GM18505 (cell line): Measurements from ENCODE around the gene SELENOF.

ENCODE experiments used
- ATAC-seq: cut with Tn5 transposase; IDR thresholded peaks from one replicate; pipeline ENCODE4 v1.9.1; 2021; ENCODE audit not compliant: unreplicated experiment
- POLR2A ChIP-seq: IDR thresholded peaks from 4 replicates; pipeline ENCODE4 v1.6.1; 2011; ENCODE audit warnings: borderline replicate concordance; ENCODE audit not compliant: insufficient read depth, insufficient read length; ENCODE audit errors: extremely low read depth

The SELENOF gene

DNA sequence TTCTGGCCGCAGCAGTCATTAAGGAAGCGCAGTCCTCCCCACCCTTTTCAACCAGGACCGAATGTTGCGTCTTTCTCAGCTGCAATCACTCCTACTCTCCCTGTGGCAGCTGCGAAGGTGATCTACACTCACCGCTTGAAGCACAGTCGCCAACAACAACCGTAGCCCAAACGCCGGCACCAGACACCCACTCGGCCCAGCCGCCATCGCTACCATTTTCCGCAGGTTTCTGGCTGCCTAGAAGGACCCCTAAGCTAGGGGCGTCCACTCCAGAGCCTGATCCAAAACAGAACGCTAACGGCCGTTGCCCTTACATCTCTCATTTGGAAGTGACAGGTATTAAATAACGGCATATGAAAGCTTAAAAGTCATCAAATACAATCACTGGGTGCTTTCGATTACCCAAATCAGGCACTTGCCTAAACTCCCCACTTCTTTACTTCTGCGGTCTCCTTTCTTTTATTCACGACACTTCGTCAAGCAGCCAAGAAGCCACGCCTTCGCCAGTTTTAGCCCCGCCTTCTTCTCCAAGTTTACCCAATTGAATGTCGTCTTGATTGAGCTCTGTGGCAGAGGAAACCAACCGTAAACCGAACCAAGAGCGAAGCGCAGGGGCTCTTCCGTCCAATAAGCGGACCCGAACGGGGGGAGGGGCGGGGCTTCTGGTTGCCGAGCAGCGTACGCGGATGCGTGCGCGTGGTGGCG lies at the start of gene SELENOF:
Gene SELENOF, minus strand, starts transcription at position 231 of the 705 bp plus-strand sequence. Its CDS starts 15 bp downstream, at position 216.
- peak; percentile 79 for ATAC-seq
- TF ChIP-seq POLR2A = peak; percentile 87

DNA sequence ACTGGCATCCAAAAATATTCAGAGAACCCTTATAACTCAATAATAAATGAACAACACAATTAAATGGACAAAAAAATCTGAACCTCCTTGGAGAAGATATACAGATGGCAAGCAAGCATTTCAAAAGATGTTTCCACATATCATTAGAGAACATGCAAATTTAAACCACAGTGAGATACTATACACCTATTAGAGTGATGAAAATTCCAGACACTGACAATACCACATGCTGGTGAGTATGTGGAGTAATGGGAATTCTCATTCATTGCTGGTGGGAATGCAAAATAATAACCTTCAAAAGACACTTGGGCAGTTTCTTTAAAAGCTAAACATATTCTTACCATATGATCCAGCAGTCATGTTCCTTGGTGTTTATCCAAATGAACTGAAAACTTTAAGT lies 46.6 kb upstream of the SELENOF start:
- ATAC-seq = no peak
- TF ChIP-seq POLR2A = no peak

DNA sequence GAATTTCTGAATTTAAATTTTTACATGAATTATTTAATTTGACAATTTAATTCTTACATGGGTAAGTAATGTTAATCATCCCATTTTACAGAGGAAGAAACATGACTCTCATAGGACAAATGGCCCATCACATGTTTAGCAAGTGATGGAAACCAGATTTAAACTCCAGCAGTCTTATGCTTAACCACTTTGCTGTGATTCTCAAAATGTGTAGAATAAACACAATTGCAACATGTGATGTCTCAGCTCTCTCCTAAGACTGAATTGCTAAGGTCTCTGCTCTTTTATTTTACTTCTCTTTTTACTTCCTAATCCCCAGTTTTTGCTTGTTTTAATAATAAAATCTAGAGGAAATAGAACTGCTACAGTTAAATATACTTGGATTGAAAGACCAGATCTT lies 43.3 kb upstream of the SELENOF start:
- TF ChIP-seq POLR2A = no peak
- ATAC-seq = no peak

DNA sequence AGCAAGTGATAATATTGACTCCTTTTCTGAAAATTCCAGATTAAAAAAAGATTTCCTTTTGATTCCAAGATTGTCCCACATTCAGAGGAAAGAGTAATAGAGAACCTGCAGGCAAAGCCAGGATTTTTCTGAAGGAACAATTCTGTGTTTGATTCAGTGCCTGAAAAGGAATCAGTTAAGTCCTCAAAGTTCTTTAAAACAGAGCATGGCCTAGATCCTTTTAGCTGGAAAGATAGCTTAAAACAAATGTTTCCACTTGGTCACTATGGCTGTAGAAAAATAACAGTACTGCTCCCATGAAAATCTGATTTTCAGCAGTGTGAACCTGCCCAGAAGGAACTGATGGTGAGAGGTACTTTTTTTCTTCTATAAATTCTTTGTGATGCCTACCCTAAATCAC lies 42.3 kb upstream of the SELENOF start:
- no peak for TF ChIP-seq POLR2A
- no peak for ATAC-seq

DNA sequence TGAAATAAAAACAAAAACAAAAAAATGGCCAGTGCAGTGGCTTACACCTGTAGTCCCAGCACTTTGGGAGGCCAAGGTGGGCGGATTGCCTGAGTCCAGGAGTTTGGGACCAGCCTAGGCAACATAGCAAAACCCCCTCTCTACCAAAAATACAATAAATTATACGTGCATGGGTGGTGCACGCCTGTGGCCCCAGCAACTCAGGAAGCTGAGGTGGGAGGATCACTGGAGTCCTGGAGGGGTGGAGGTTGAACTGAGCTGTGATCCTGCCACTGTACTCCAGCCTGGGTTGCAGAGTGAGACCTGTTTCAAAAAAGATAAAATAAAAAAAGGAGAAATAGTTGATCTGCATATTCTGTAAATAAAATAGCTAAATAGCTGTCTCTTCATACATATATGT lies 41.8 kb upstream of the SELENOF start:
- no peak for TF ChIP-seq POLR2A

DNA sequence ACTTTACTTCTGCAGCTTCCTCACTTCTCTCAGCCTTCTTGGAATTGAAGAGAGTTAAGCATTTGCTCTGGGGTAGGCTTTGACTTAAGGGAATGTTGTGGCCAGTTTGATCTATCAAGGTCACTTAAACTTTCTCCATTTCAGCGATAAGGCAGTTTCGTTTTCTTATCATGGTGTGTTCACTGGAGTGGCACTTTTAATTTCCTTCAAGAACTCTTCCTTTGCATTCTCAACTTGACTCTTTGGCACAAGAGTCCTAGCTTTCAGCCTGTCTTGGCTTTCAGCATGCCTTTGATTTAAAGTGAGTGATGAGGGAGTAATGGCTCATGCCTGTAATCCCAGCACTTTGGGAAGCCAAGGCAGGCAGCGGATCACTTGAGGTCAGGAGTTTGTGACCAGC lies 39.2 kb upstream of the SELENOF start:
- no peak for ATAC-seq
- TF ChIP-seq POLR2A = no peak

More for the DNA sequence above, 41.8 kb upstream of the SELENOF start:
- no peak for ATAC-seq

DNA sequence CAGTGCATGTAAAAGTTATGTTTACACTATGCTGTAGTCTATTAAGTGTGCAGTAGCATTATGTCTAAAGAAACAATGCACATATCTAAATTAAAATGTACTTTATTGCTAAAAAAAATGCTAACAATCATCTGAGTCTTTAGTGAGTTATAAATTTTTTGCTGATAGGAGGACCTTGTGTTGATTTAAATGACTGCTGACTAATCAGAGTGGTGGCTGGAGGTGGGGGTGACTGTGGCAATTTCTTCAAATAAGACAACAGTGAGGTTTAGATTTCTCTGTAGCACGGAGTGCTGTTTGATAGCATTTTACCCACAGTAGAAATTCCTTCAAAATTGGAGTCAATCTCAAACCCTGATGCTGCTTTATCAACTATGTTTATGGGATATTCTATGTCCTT lies 37.5 kb upstream of the SELENOF start:
- no peak for ATAC-seq
- no peak for TF ChIP-seq POLR2A

DNA sequence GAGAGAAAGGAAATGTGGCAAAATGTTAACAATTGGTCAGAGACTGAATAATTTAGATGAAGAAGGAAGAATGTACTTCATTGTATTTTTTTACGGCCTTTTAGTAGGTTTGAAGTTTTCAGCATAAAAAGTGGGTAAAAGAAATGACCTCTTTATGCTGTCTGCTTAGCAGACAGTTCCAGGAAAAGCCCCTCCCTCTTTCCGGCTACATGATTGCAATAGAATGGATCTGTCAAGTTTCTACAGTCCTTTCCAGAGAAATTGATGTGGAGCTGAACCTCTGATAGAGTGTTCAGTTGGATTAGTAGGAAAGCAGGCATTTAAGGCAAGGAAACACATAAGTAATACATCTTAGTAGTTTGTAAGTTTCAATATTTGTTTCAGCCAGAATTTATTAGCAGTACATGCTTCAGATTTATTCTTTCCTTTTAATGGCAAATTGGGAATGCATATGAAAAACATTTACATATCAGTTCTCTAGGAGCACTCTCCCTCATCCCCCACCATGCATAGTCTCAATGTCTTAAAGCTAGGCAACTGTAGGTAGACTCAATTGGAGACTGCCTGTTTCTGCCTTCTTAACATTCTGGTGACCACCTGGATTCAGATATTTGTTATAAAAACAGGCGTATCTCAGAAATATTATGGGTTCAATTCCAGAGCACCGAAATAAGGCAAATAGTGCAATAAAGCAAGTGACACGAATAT lies 36.9 kb upstream of the SELENOF start:
- no peak for TF ChIP-seq POLR2A
- ATAC-seq = no peak

DNA sequence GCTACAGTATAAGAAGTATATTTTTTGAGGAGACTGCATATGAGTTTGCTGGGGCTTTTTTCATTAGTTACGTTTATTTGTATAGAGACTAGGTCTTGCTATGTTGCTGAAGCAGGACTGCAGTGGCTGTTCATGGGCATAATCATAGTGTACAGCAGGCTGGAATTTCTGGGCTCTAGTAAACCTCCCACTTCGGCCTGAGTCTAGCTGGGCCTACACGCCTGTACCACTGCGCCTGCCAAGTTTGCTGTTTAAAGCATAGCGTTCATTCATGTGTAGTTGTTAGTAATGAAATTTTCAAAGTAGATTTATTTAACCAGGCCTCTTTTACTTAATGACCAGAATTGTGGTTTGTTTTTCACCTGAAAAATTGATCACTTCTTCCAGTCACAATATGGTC lies 34.3 kb upstream of the SELENOF start:
- TF ChIP-seq POLR2A = no peak
- no peak for ATAC-seq

DNA sequence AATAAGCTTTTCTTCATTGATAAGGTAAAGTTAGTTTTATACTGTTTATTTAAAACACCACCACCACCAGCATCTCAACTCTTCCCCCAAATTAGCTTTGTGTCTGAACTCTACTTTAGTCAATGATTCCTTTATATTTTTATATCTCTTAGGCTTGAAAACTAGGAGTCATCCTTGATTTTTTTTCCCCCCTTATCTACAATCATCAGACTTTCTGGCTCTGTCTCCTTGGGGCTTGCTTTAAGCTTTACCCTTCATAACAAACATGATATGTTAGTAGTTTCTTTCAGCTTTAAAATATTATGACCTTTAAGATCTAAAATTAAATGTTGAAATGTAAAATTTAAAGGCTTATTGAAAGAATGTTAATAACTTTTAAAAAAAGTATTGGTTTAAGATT lies 28.8 kb upstream of the SELENOF start:
- ATAC-seq = no peak
- no peak for TF ChIP-seq POLR2A

DNA sequence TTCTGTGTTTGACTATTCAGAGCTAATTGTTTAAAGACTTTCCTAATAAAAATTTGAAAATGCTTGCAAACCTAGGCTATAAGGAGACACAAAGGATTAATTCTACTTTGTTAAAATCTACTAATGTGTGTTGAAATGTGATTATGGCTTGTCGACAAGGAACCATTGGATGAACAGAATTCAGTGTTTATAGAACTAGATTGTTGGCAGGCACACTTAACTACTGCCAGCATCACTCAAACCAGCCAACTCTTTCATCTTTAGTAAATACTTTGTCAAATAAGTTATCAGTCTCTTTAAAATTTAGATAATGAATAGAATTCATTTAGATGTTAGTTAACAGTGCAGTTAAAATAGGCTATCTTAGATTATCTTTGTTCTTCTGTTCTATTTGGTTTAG lies 28.1 kb upstream of the SELENOF start:
- TF ChIP-seq POLR2A = no peak
- no peak for ATAC-seq

DNA sequence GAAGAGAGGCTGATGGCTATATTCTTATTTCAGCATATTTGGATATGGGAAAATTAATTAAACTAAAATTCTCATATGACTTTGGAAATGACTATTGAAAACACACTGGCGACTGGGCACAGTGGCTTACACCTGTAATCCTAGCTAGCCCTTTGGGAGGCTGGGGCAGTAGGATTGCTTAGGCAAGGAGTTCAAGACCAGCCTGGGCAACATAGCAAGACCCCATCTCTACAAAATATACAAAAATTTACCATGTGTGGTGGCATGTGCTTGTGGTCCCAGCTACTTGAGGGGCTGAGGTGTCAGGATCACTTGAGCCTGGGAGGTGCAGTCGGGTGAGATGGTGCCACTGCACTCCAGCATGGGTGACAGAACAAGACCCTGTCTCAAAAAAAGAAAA lies 26.7 kb upstream of the SELENOF start:
- no peak for TF ChIP-seq POLR2A
- no peak for ATAC-seq

DNA sequence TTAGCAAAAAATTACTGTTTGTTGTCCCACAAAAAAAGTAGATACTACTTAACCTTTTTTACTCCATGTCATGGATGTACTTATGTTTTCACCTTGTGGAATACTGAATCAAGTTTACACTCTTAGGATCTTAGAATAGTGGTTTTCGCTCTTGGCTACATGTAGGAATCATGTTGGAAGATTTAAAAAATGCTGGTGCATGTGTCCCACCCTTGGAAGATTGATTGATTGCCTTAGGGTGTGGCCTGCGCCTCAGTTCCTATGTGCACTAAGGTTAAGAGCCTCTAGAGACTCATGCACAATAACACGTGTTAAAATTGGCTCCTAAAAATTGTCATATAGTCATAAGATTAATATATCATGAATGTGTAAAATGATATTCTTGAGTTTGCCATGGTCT lies 25.5 kb upstream of the SELENOF start:
- no peak for ATAC-seq
- TF ChIP-seq POLR2A = no peak

DNA sequence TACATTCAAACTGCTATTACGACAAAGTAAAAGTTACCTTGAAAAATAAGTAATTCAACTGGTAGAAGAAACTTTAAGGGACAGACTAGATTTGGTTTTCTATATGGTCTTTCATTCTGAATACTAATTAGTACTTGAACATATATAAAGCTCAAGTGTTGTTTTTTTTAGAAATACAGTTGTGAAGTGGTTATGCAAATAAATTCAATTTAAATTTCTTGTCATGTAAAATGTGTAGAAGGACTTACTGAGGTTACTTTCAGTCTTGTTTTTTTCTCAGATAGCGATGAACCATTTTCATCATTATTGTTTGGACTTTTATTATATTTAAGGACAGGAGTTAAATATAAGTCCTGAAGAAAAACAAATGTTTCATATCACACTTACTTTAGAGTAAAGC lies 24.9 kb upstream of the SELENOF start:
- no peak for ATAC-seq

More for the DNA sequence above, 24.9 kb upstream of the SELENOF start:
- TF ChIP-seq POLR2A = no peak
